ENCODE results near the gene SDHA. TPM values are rescaled to one million over a fixed set of nuclear protein-coding genes. Genes with fewer than 3 reads are reported as not detected.

The SDHA gene
- total and polyA plus RNA-seq, 2 of the 8 experiments (the other 6 are each of a cell fraction or from before 2014, with no cell fraction given): 59.7 to 87.3 TPM

- TF ChIP-seq EP300 (IDR thresholded peaks at IDR 0.05; ENCODE audit: borderline replicate concordance in 1 of 2, low read depth in 2 of 2, low read length in 2 of 2) (no peak), ASH2L (IDR thresholded peaks at IDR 0.05; ENCODE audit: low read length) (no peak), KDM4A (IDR thresholded peaks at IDR 0.05; ENCODE audit: low read depth, low read length, severe bottlenecking) (peak; percentile 71), CBX8 (IDR thresholded peaks at IDR 0.05; ENCODE audit: borderline replicate concordance, low read depth, low read length) (no peak), NRF1 (IDR thresholded peaks at IDR 0.05; ENCODE audit: low read depth, low read length) (no peak), SRF (IDR thresholded peaks at IDR 0.05; ENCODE audit: low read depth, low read length) (no peak), SP4 (IDR thresholded peaks at IDR 0.05; ENCODE audit: low read length) (no peak), CREB1 (IDR thresholded peaks at IDR 0.05) (no peak), HDAC2 (IDR thresholded peaks at IDR 0.05; ENCODE audit: borderline replicate concordance in 1 of 2, low read depth in 2 of 2, low read length in 2 of 2) (no peak), ATF3 (IDR thresholded peaks at IDR 0.05; ENCODE audit: insufficient read depth, low read depth, low read length) (no peak), CTBP2 (IDR thresholded peaks at IDR 0.05; ENCODE audit: borderline replicate concordance, insufficient read depth, insufficient read length, low read length) (no peak), PHF8 (conservative IDR thresholded peaks at IDR 0.05; ENCODE audit: low read depth, low read length) (peak; percentile 56; the same call in 1 of the 2 replicates), NANOG (IDR thresholded peaks at IDR 0.05; ENCODE audit: insufficient read depth, low read depth, low read length, poor library complexity, severe bottlenecking) (no peak), CHD2 (IDR thresholded peaks at IDR 0.05; ENCODE audit: low read length) (no peak), YY1 (IDR thresholded peaks at IDR 0.05; ENCODE audit: low read depth, low read length) (no peak), CBX5 (IDR thresholded peaks at IDR 0.05; ENCODE audit: low read depth, low read length) (no peak), E2F6 (IDR thresholded peaks at IDR 0.05) (0 out of 2 replicates have a peak, but pooled peaks have one; percentile 29)
Measured at GRCh38 chr5:218457-219291, 554 bp downstream of the SDHA start (continued).
